Prostate gland (tissue), 2 donors: ENCODE results near the gene R3HDML. TPM values are rescaled to one million over a fixed set of nuclear protein-coding genes. Genes with fewer than 3 reads are reported as not detected.

Experiments used
- DNase-seq: peaks from one replicate; pipeline ENCODE4 v3.0.0-alpha.2; 2019; ENCODE audit warnings: low spot score
- H3K27ac ChIP-seq, 2 donors: fragments of 200-600 bp; sonication (generic); 2 replicates each; pipeline ENCODE4 v1.5.1; 2017 to 2019
- H3K27me3 ChIP-seq: fragments of 200-600 bp; sonication (generic); replicated peaks from 2 replicates; pipeline ENCODE4 v1.5.1; 2019; ENCODE audit not compliant: insufficient read depth
- H3K36me3 ChIP-seq, 2 donors: fragments of 200-600 bp; sonication (generic); 1 replicate in 1 of 2; 2 replicates in 1 of 2; pipeline versions ENCODE4 v1.5.1 to v1.8.1; 2017 to 2019
- H3K4me1 ChIP-seq: fragments of 200-600 bp; sonication (generic); replicated peaks from 2 replicates; pipeline ENCODE4 v1.5.1; 2019
- H3K4me3 ChIP-seq, 2 donors: fragments of 200-600 bp; sonication (generic); 2 replicates each; pipeline ENCODE4 v1.5.1; 2017 to 2019
- H3K9me3 ChIP-seq: fragments of 200-600 bp; sonication (generic); 2 replicates; pipeline ENCODE4 v1.5.1; 2017
- CTCF ChIP-seq, 4 experiments: fragments of 200-600 bp in 2 of 4; fragments of 450-650 bp in 2 of 4; sonication (generic) in 2 of 4; IDR thresholded peaks; 1 replicate in 3 of 4; 2 replicates in 1 of 4; pipeline ENCODE4 v1.5.1; 2016 to 2019; ENCODE audit warnings: antibody characterized with exemption in 4 of 4, mild to moderate bottlenecking in 2 of 4, moderate library complexity in 2 of 4
- POLR2A ChIP-seq: fragments of 450-650 bp; IDR thresholded peaks from one replicate; pipeline ENCODE4 v1.6.1; 2016; ENCODE audit warnings: antibody characterized with exemption, mild to moderate bottlenecking
- POLR2AphosphoS5 ChIP-seq: sonication (generic); formaldehyde crosslinking; IDR thresholded peaks from one replicate; pipeline ENCODE4 v1.6.1; 2017; ENCODE audit warnings: antibody characterized with exemption
- WGBS: methylation state at CpG from one replicate; pipeline ENCODE4 v1.1.5; 2018; 5-methylcytosine and 5-hydroxymethylcytosine counted together
- intact Hi-C: fragments of 100-400 bp; cut with DNase I; formaldehyde crosslinking; loops from one replicate; pipeline ENCODE4 v1.14.2; 2022
- total RNA-seq, 2 donors: library from RNA; depleted of rRNA; stranded (reverse); fragments of >200 nt; gene quantifications; one replicate each; pipeline ENCODE4 v1.1.0, GENCODE V29; 2016

Gene R3HDML
- total RNA-seq, 2 donors from 2014 or later, result 0.91 TPM; not detected in 1

GRCh38 chr20:44392776-44393607, 56.1 kb downstream of the R3HDML start:
- intact Hi-C loops, result no loop called here
- no peak for DNase-seq
- 82% methylated on average over 5 of the region's 5 CpGs for WGBS

GRCh38 chr20:44393608-44394451, 57.0 kb downstream of the R3HDML start:
- no peaks in the 10 kb centered on the region for H3K36me3 ChIP-seq
- intact Hi-C loops, result no loop called here
- TF ChIP-seq CTCF (IDR thresholded peaks at IDR 0.05) (no peak), POLR2AphosphoS5 (no peak), POLR2A (no peak)
- H3K4me3 ChIP-seq, result no peak overlapping the region
- H3K9me3 ChIP-seq, result no peaks in the 10 kb centered on the region
- 81% methylated on average over 9 of the region's 9 CpGs for WGBS
- H3K27ac ChIP-seq, result no peak overlapping the region
- H3K4me1 ChIP-seq, result no peaks in the 10 kb centered on the region
- DNase-seq, result no peak
- H3K27me3 ChIP-seq, result no peaks in the 10 kb centered on the region

More at GRCh38 chr20:44392776-44393607, 56.1 kb downstream of the R3HDML start:
- H3K4me1 ChIP-seq, result no peaks in the 10 kb centered on the region
- no peak overlapping the region for H3K27ac ChIP-seq
- no peaks in the 10 kb centered on the region for H3K9me3 ChIP-seq
- no peaks in the 10 kb centered on the region for H3K36me3 ChIP-seq
- H3K4me3 ChIP-seq, result no peak overlapping the region
- TF ChIP-seq CTCF (IDR thresholded peaks at IDR 0.05), result no peak
- TF ChIP-seq POLR2A, result no peak
- no peak for TF ChIP-seq POLR2AphosphoS5
- peaks cover 3% of the 10 kb centered on the region for H3K27me3 ChIP-seq

- Histone ChIP-seq H3K4me3 (no peak overlapping the region), H3K27ac (no peak overlapping the region), H3K9me3 (no peaks in the 10 kb centered on the region), H3K27me3 (no peaks in the 10 kb centered on the region), H3K36me3 (no peaks in the 10 kb centered on the region), H3K4me1 (no peaks in the 10 kb centered on the region)
- WGBS, result 68% methylated on average over 2 of the region's 2 CpGs
- no peak for TF ChIP-seq CTCF (IDR thresholded peaks at IDR 0.05)
- TF ChIP-seq POLR2A, result no peak
- TF ChIP-seq POLR2AphosphoS5, result no peak
- intact Hi-C loops, result no loop called here
- DNase-seq, result no peak
Measured at GRCh38 chr20:44394452-44394701, 57.5 kb downstream of the R3HDML start.

GRCh38 chr20:44394702-44395460, 58.0 kb downstream of the R3HDML start:
- Histone ChIP-seq H3K4me1 (no peaks in the 10 kb centered on the region), H3K4me3 (no peak overlapping the region), H3K27ac (no peak overlapping the region), H3K9me3 (no peaks in the 10 kb centered on the region), H3K27me3 (no peaks in the 10 kb centered on the region), H3K36me3 (no peaks in the 10 kb centered on the region)
- WGBS, result 77% methylated on average over 15 of the region's 15 CpGs
- TF ChIP-seq POLR2AphosphoS5 (no peak), CTCF (IDR thresholded peaks at IDR 0.05) (no peak)
- DNase-seq, result no peak
- intact Hi-C loops, result no loop called here
